ENCODE data around the gene TMEM238L.

DNA sequence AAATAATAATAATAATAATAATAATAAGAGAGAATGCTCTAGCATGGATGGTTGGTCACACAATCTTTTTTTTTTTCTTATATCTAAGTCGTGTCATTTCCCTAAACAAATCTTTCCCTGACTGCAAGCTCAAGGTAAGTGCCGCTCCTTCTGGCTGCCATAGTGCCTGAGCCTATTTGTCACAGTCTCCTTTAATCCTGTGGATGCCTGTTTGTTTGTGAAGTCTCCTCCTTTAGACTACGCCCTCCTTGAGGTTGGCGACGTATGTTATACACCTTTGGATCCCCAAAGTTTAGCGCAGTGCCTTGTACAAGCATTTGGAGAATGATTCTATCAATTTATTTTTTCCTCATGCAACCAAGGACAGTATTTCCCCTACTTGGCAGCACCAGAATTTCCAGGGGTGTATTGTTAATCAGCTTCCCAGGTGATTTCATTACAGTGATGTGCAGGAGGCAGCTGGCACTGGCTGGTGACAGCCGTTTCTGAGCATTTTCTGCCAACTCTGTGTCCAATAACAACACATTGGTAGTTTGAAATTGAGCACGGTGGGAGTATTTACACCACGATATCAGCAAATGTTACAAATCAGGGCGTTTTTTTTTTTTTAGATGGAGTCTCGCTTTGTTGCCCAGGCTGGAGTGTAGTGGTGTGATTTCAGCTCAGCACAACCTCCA lies 26.6 kb downstream of the TMEM238L start:
- TF ChIP-seq POLR2A (IDR thresholded peaks at IDR 0.05) (no peak), CTCF (IDR thresholded peaks at IDR 0.05) (no peak)

All from vagina (tissue), 2 donors.